Stomach (tissue), 4 donors: ENCODE results near the gene NEU3.
"Not testable (repeated sequence)": the region's sequence is repeated elsewhere in the genome, so short reads cannot be mapped to it uniquely, and the experiment has no call there.

ENCODE experiments used
- EP300 ChIP-seq: sonication (generic); formaldehyde crosslinking; IDR thresholded peaks from one replicate; pipeline ENCODE4 v1.6.1; 2017; ENCODE audit warnings: antibody characterized with exemption
- POLR2A ChIP-seq, 4 donors: fragments of 450-650 bp; IDR thresholded peaks; one replicate each; pipeline ENCODE4 v1.6.1; 2016; ENCODE audit warnings: antibody characterized with exemption in 4 of 4, control low read depth in 2 of 4, mild to moderate bottlenecking in 1 of 4, moderate library complexity in 1 of 4
- TF ChIP-seq, protein P1 (sequence below), 7 experiments: fragments of 450-650 bp in 4 of 7; fragments of 200-600 bp in 3 of 7; sonication (generic) in 3 of 7; IDR thresholded peaks; one replicate each; pipeline ENCODE4 v1.5.1; 2016 to 2019; ENCODE audit warnings: antibody characterized with exemption in 7 of 7, control low read depth in 2 of 7, mild to moderate bottlenecking in 1 of 7

DNA sequence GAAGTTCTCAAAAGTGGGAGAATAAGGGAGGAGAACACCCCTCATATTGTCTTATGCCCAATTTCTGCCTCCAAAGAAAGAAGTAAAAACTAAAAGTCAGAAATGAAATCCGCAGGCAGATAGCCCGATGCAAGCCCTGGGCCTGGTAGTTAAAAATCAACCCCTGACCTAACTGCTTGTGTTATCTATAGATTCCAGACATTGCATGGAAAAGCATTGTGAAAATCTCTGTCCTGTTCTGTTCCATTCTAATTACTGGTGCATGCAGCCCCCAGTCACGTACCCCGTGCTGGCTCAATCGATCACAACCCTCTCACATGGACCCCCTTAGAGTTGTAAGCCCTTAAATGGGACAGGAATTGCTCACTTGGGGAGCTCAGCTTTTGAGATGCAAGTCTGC, 57.9 kb downstream of the NEU3 start:
- TF ChIP-seq, protein P1, sequence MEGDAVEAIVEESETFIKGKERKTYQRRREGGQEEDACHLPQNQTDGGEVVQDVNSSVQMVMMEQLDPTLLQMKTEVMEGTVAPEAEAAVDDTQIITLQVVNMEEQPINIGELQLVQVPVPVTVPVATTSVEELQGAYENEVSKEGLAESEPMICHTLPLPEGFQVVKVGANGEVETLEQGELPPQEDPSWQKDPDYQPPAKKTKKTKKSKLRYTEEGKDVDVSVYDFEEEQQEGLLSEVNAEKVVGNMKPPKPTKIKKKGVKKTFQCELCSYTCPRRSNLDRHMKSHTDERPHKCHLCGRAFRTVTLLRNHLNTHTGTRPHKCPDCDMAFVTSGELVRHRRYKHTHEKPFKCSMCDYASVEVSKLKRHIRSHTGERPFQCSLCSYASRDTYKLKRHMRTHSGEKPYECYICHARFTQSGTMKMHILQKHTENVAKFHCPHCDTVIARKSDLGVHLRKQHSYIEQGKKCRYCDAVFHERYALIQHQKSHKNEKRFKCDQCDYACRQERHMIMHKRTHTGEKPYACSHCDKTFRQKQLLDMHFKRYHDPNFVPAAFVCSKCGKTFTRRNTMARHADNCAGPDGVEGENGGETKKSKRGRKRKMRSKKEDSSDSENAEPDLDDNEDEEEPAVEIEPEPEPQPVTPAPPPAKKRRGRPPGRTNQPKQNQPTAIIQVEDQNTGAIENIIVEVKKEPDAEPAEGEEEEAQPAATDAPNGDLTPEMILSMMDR (IDR thresholded peaks at IDR 0.05) = not testable (repeated sequence)
- TF ChIP-seq EP300; POLR2A (IDR thresholded peaks at IDR 0.05): not testable (repeated sequence)
